ENCODE measurements around the gene NRDE2. TPM values are rescaled to one million over a fixed set of nuclear protein-coding genes. Genes with fewer than 3 reads are reported as not detected.

The NRDE2 gene
- total RNA-seq, 5 donors from 2014 or later (not counting 1 experiment from before 2014, with no cell fraction given) = 20.5 to 26.7 (median 23.1) TPM

DNA sequence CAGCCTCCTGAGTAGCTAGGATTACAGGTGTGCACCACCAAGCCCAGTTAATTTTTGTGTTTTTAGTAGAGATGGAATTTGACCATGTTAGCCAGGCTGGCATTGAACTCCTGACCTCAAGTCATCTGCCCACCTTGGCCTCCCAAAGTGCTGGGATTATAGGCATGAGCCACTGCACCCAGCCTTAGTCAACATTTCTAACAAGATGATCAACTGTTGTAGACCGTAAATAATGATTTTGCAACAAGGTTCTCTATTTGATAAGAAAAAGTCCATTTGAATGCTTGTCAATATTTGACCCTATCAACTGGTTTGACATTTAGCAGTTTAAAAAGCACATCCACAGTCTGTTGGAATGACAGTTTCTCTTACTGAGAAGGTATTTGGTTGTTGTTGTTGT lies 25.2 kb upstream of the NRDE2 start:
- no peak for DNase-seq
- Histone ChIP-seq H3K27ac (ENCODE audit: low read length) (no peak overlapping the region), H3K27me3 (replicated peaks in 1 of 2; ENCODE audit: control insufficient read depth in 2 of 2, extremely low read depth in 1 of 2, insufficient read depth in 2 of 2, low read length in 1 of 2) (peaks cover 0 to 20% of the 10 kb centered on the region in 2 experiments), H3K4me1 (ENCODE audit: control insufficient read depth in 1 of 2, extremely low read depth in 1 of 2, insufficient read depth in 2 of 2, low read length in 2 of 2) (no peaks in the 10 kb centered on the region), H3K9me3 (no peaks in the 10 kb centered on the region), H3K4me3 (ENCODE audit: control insufficient read depth in 1 of 2, extremely low read depth in 1 of 2, low read length in 1 of 2) (no peak overlapping the region), H3K36me3 (ENCODE audit: control insufficient read depth in 2 of 2, extremely low read depth in 1 of 2, insufficient read depth in 1 of 2, low read length in 1 of 2) (no peaks in the 10 kb centered on the region)
- Mint-ChIP-seq H3K4me3 (no peak overlapping the region), H3K27me3 (peaks cover 8 to 11% of the 10 kb centered on the region in 2 donors), H3K9me3 (no peaks in the 10 kb centered on the region), H3K4me1 (no peaks in the 10 kb centered on the region), H3K27ac (no peak overlapping the region), H3K36me3 (no peaks in the 10 kb centered on the region)
- ATAC-seq (replicated peaks in 1 of 4) = no peak
- POLR2A ChIA-PET = no interaction called here
- no CpG with 5 or more reads among the region's 1 CpG for WGBS (ENCODE audit: insufficient coverage)
- CTCF ChIA-PET = no interaction called here

DNA sequence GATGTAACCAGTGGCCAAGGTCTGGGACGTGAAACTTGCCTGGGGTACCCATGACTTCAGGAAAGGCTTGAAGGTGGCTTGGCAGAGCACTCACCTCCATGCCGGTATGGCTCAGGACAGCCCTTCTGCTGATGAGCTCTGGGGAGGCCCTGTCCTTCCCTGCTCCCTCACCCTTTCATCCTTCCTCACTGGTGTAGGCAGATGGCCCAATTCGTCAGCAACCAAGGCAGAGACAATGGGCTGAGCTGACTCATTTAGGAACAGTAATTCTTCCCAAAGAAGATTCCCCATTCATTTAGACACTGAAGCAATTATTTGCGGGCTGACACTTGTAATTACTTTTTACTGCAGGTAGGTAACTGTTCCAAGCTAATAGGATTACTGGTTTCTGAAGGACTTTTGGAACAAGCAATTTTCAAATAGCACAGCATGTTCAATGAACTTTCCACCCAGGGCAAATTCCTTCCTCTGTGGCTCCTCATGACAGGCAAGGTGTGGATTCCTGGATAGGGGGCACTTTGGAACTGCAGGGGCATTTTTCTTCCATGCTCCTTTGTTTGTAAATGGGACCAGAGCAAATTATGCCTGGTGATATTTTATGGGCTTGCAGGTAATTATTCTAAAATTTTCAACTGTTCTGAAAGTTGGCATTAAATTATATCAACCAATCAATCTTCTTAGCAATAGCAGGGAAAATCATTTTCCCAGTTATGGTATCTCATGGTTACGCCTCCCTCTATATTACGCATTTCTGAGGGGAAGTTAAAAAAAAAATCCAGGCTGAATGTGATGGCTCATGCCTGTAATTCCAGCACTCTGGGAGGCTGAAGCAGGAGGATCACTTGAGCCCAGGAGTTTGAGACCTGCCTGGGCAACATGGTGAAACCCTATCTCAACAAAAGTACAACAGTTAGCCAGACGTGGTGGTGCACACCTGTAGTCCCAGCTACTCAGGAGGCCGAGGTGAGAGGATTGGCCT lies 24.1 kb upstream of the NRDE2 start:
- WGBS (ENCODE audit: insufficient coverage) = 72% methylated on average over 6 of the region's 8 CpGs
- no peaks in the 10 kb centered on the region for H3K36me3 ChIP-seq (ENCODE audit: control insufficient read depth in 2 of 2, extremely low read depth in 1 of 2, insufficient read depth in 1 of 2, low read length in 1 of 2)
- CTCF ChIA-PET = no interaction called here

DNA sequence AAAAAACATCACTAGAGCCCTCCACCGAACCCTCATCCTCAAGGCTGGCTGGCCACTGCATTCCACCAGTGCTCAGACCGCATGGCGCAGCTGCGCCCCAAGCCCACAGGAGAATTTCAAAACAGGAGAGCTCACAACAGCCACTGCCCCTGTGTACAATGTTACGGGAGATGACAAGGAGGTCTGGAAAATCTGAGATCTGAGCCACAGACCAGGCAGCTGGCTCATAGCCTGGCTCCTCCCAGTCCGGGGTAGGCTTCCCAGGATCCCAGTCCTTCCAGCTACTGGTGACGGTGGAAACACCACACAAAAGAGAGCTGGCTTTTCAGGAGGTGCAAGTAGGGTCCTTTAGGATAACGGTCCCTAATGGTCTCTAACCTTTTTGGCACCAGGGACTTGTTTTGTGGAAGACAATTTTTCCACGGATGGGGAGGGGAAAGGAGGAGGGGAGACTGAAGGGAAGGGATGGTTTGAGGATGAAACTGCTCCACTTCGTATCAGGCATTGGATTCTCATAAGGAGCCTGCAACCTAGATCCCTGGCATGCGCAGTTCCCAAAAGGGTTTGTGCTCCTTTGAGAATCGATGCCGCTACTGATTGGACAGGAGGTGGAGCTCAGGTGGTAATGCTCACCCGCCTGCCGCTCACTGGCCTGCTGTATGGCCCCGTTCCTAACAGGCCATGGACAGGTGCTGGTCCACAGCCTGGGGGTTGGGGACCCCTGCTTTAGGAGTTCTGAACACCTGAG lies 23.0 kb upstream of the NRDE2 start:
- peaks cover 0 to 16% of the 10 kb centered on the region in 2 experiments for H3K27me3 ChIP-seq (replicated peaks in 1 of 2; ENCODE audit: control insufficient read depth in 2 of 2, extremely low read depth in 1 of 2, insufficient read depth in 2 of 2, low read length in 1 of 2)
- no peaks in the 10 kb centered on the region for H3K9me3 ChIP-seq
- ChIA-PET CTCF (no interaction called here), POLR2A (no interaction called here)
- 80% methylated on average over 13 of the region's 16 CpGs for WGBS (ENCODE audit: insufficient coverage)
- H3K4me3 ChIP-seq (ENCODE audit: control insufficient read depth in 1 of 2, extremely low read depth in 1 of 2, low read length in 1 of 2) = no peak overlapping the region
- no peaks in the 10 kb centered on the region for H3K4me1 Mint-ChIP-seq
- H3K4me3 Mint-ChIP-seq = no peak overlapping the region
- no peaks in the 10 kb centered on the region for H3K36me3 ChIP-seq (ENCODE audit: control insufficient read depth in 2 of 2, extremely low read depth in 1 of 2, insufficient read depth in 1 of 2, low read length in 1 of 2)
- no peaks in the 10 kb centered on the region for H3K36me3 Mint-ChIP-seq
- no peak overlapping the region for H3K27ac Mint-ChIP-seq
- no peaks in the 10 kb centered on the region for H3K4me1 ChIP-seq (ENCODE audit: control insufficient read depth in 1 of 2, extremely low read depth in 1 of 2, insufficient read depth in 2 of 2, low read length in 2 of 2)
- no peak for ATAC-seq (replicated peaks in 1 of 4)
- H3K27me3 Mint-ChIP-seq = peaks cover 3 to 9% of the 10 kb centered on the region in 2 donors
- no peak for DNase-seq
- no peaks in the 10 kb centered on the region for H3K9me3 Mint-ChIP-seq
- H3K27ac ChIP-seq (ENCODE audit: low read length) = no peak overlapping the region

More for the DNA sequence above, 24.1 kb upstream of the NRDE2 start:
- Histone ChIP-seq H3K9me3 (no peaks in the 10 kb centered on the region), H3K4me1 (ENCODE audit: control insufficient read depth in 1 of 2, extremely low read depth in 1 of 2, insufficient read depth in 2 of 2, low read length in 2 of 2) (no peaks in the 10 kb centered on the region), H3K27ac (ENCODE audit: low read length) (no peak overlapping the region), H3K27me3 (replicated peaks in 1 of 2; ENCODE audit: control insufficient read depth in 2 of 2, extremely low read depth in 1 of 2, insufficient read depth in 2 of 2, low read length in 1 of 2) (peaks cover 0 to 18% of the 10 kb centered on the region in 2 experiments), H3K4me3 (ENCODE audit: control insufficient read depth in 1 of 2, extremely low read depth in 1 of 2, low read length in 1 of 2) (no peak overlapping the region)
- Mint-ChIP-seq H3K27me3 (peaks cover 8 to 9% of the 10 kb centered on the region in 2 donors), H3K27ac (no peak overlapping the region), H3K4me3 (no peak overlapping the region), H3K9me3 (no peaks in the 10 kb centered on the region), H3K36me3 (no peaks in the 10 kb centered on the region), H3K4me1 (no peaks in the 10 kb centered on the region)
- ATAC-seq (replicated peaks in 1 of 4) = no peak
- POLR2A ChIA-PET = no interaction called here
- no peak for DNase-seq

DNA sequence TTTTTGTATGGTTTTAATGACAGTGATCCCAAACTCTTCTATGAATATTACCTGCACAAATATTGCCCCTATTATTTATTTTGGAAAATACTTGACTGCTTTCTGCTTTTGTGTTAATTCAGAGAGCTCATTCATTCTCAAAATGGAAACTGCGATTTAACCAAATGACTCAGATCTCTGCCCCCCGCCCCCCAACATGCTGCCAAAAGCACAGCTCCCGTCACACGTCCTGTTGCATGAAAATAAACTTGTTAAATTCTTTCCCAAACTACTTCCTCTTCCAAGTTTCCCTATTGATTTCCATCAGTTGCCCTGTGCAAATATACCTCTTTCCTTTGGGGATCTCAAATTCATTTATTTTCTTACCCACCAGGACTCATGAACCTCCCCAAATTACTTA lies 18.0 kb upstream of the NRDE2 start:
- Histone ChIP-seq H3K9me3 (no peaks in the 10 kb centered on the region), H3K27me3 (replicated peaks in 1 of 2; ENCODE audit: control insufficient read depth in 2 of 2, extremely low read depth in 1 of 2, insufficient read depth in 2 of 2, low read length in 1 of 2) (peaks cover 0 to 4% of the 10 kb centered on the region in 2 experiments), H3K27ac (ENCODE audit: low read length) (no peak overlapping the region), H3K4me3 (ENCODE audit: control insufficient read depth in 1 of 2, extremely low read depth in 1 of 2, low read length in 1 of 2) (no peak overlapping the region), H3K4me1 (ENCODE audit: control insufficient read depth in 1 of 2, extremely low read depth in 1 of 2, insufficient read depth in 2 of 2, low read length in 2 of 2) (no peaks in the 10 kb centered on the region), H3K36me3 (ENCODE audit: control insufficient read depth in 2 of 2, extremely low read depth in 1 of 2, insufficient read depth in 1 of 2, low read length in 1 of 2) (no peaks in the 10 kb centered on the region)
- ChIA-PET CTCF (interaction anchor here (0.6 kb wide), 2 partner anchors 55 to 1467 kb away, joined by 3 read pairs; no protein-coding TSS in a partner anchor), POLR2A (no interaction called here)
- Mint-ChIP-seq H3K27me3 (peaks cover 0 to 1% of the 10 kb centered on the region in 2 donors), H3K27ac (no peak overlapping the region), H3K4me1 (no peaks in the 10 kb centered on the region), H3K4me3 (no peak overlapping the region), H3K9me3 (no peaks in the 10 kb centered on the region), H3K36me3 (no peaks in the 10 kb centered on the region)
- ATAC-seq (replicated peaks in 1 of 4) (no peak), DNase-seq (no peak)
- WGBS (ENCODE audit: insufficient coverage) = 35% methylated on average over 4 of the region's 4 CpGs

DNA sequence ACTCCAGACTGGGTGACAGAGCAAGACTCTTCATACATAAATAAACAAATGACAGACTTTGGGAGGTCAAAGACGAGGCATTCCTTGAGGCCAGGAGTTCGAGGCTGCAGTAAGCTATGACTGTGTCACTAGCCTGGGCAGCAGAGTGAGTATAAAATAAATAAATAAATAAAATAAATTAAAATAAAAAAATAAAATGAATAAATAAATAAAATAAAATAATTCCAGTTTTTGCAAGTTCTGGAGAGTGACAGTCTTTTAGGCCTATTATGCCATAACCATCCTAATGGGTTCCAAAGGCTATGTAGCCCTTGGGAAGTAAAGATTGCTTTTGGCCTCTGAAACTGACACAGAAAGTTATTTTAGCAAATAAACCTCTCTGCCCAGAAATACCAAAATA lies 16.5 kb upstream of the NRDE2 start:
- Histone ChIP-seq H3K27me3 (replicated peaks in 1 of 2; ENCODE audit: control insufficient read depth in 2 of 2, extremely low read depth in 1 of 2, insufficient read depth in 2 of 2, low read length in 1 of 2) (no peaks in the 10 kb centered on the region), H3K4me1 (ENCODE audit: control insufficient read depth in 1 of 2, extremely low read depth in 1 of 2, insufficient read depth in 2 of 2, low read length in 2 of 2) (no peaks in the 10 kb centered on the region), H3K36me3 (ENCODE audit: control insufficient read depth in 2 of 2, extremely low read depth in 1 of 2, insufficient read depth in 1 of 2, low read length in 1 of 2) (no peaks in the 10 kb centered on the region), H3K4me3 (ENCODE audit: control insufficient read depth in 1 of 2, extremely low read depth in 1 of 2, low read length in 1 of 2) (no peak overlapping the region), H3K27ac (ENCODE audit: low read length) (no peak overlapping the region), H3K9me3 (no peaks in the 10 kb centered on the region)
- Mint-ChIP-seq H3K4me1 (no peaks in the 10 kb centered on the region), H3K27me3 (peaks cover 0 to 1% of the 10 kb centered on the region in 2 donors), H3K27ac (no peak overlapping the region), H3K4me3 (no peak overlapping the region), H3K9me3 (no peaks in the 10 kb centered on the region), H3K36me3 (no peaks in the 10 kb centered on the region)
- POLR2A ChIA-PET = no interaction called here
- no CpG with 5 or more reads among the region's 2 CpGs for WGBS (ENCODE audit: insufficient coverage)
- CTCF ChIA-PET = no interaction called here
- no peak for DNase-seq
- no peak for ATAC-seq (replicated peaks in 1 of 4)

DNA sequence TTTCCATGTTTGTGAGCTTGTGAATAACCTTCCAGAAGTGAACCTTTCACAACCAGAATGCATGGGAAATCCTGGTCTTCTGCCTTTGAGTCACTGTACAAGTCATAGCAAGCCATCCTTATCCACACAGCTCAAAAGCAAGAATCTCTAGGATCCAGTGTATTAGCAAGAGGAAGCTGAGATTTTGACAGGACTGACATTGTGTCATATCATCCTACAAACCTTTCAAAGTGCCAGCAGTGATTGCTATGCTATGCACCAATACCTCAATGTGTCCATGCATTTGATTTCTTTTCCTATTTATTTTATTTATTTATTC lies 13.5 kb upstream of the NRDE2 start:
- H3K36me3 Mint-ChIP-seq = no peaks in the 10 kb centered on the region
- no peaks in the 10 kb centered on the region for H3K9me3 Mint-ChIP-seq
- Histone ChIP-seq H3K27me3 (replicated peaks in 1 of 2; ENCODE audit: control insufficient read depth in 2 of 2, extremely low read depth in 1 of 2, insufficient read depth in 2 of 2, low read length in 1 of 2) (no peaks in the 10 kb centered on the region), H3K4me1 (ENCODE audit: control insufficient read depth in 1 of 2, extremely low read depth in 1 of 2, insufficient read depth in 2 of 2, low read length in 2 of 2) (no peaks in the 10 kb centered on the region), H3K4me3 (ENCODE audit: control insufficient read depth in 1 of 2, extremely low read depth in 1 of 2, low read length in 1 of 2) (no peak overlapping the region), H3K9me3 (no peaks in the 10 kb centered on the region), H3K36me3 (ENCODE audit: control insufficient read depth in 2 of 2, extremely low read depth in 1 of 2, insufficient read depth in 1 of 2, low read length in 1 of 2) (no peaks in the 10 kb centered on the region), H3K27ac (ENCODE audit: low read length) (no peak overlapping the region)
- ChIA-PET CTCF (interaction anchor here in 1 of 2 donors (0.7 kb wide), 1 partner anchor 18 kb away, joined by 3 read pairs; no protein-coding TSS in a partner anchor), POLR2A (no interaction called here)
- no peaks in the 10 kb centered on the region for H3K4me1 Mint-ChIP-seq
- no peak for DNase-seq
- no peak overlapping the region for H3K4me3 Mint-ChIP-seq
- H3K27me3 Mint-ChIP-seq = peaks cover 3% of the 10 kb centered on the region in 2 donors
- no peak for ATAC-seq (replicated peaks in 1 of 4)
- no peak overlapping the region for H3K27ac Mint-ChIP-seq

Data from T-cell (primary cell).